RWPE1 (cell line): ENCODE data around the gene BRWD1.

Source experiments
- CTCF ChIA-PET: fragments of 350-600 bp; sonication (Branson Sonifier 250); formaldehyde crosslinking; extraction: SDS; loops from one replicate; lab custom pipeline; 2021; lab: Yijun Ruan, JAX
- POLR2A ChIA-PET: fragments of 400-600 bp; formaldehyde crosslinking; extraction: SDS; loops from one replicate; lab custom pipeline; 2020; ENCODE audit warnings: antibody characterized with exemption; ENCODE audit not compliant: low non-redundant PET; lab: Yijun Ruan, JAX
- DNase-seq: peaks from one replicate; pipeline ENCODE4 v3.0.0; 2012; ENCODE audit warnings: low spot score
- H3K27ac ChIP-seq: fragments of 450-650 bp; 2 replicates; pipeline ENCODE4 v1.5.1; 2017
- CTCF ChIP-seq: fragments of 450-650 bp; conservative IDR thresholded peaks from 2 replicates; pipeline ENCODE4 v1.5.1; 2017; ENCODE audit warnings: low read depth, mild to moderate bottlenecking

BRWD1 gene

DNA sequence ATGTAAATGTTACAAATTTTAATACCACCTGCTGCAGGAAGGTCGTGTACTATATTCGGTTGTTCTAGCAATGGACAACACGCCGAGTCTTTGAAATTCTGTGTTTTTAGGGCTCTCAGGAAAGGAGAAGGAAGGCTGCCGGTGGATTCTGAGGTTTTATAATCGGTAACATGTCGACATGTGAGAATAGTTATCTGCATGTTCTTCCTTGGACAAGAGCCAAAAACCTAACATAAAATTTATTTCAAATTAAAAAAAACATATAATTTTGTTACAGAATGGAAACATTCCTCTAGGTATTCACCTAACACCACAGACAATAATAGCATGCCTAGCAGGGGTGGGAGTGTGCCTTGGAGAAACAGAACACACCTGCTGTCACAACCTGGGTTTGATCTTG, 135.0 kb downstream of the BRWD1 start:
- CTCF ChIA-PET, result no interaction called here
- POLR2A ChIA-PET, result no interaction called here

GRCh38 chr21:39176271-39176709, 137.1 kb downstream of the BRWD1 start:
- CTCF ChIA-PET, result no interaction called here
- POLR2A ChIA-PET, result no interaction called here
- DNase-seq, result no peak
- no peak for TF ChIP-seq CTCF
- no peak overlapping the region for H3K27ac ChIP-seq

More for the DNA sequence above, 135.0 kb downstream of the BRWD1 start:
- no peak for TF ChIP-seq CTCF
- H3K27ac ChIP-seq, result no peak overlapping the region
- DNase-seq, result no peak

GRCh38 chr21:39175665-39176064, 137.8 kb downstream of the BRWD1 start:
- DNase-seq, result no peak
- CTCF ChIA-PET, result no interaction called here
- POLR2A ChIA-PET, result no interaction called here
- TF ChIP-seq CTCF, result no peak
- no peak overlapping the region for H3K27ac ChIP-seq

DNA sequence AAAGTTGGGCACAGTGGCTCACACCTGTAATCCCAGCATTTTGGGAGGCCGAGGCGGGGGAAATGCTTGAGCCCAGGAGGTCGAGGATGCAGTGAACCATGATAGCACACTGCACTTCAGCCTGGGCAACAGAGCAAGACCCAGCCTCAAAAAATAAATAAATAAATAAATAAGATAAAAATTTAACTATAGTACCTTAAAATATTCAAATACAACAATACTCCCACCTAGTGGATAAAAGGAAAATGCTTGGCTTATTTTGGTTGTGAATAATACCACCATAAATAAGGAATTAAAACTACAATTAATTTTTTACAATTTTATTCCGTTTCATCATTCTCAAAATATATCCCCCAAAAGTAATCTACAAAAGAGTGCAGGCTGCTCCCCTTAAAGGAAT, 138.3 kb downstream of the BRWD1 start:
- CTCF ChIA-PET, result interaction anchor here (0.6 to 0.7 kb wide), 3 partner anchors 360 to 1171 kb away, joined by 3 to 5 read pairs (median 3); no protein-coding TSS in a partner anchor
- DNase-seq, result no peak
- no peak; the same call in 1 of the 2 replicates for TF ChIP-seq CTCF
- POLR2A ChIA-PET, result no interaction called here
- no peak overlapping the region for H3K27ac ChIP-seq

GRCh38 chr21:39173716-39174680, 139.4 kb downstream of the BRWD1 start:
- CTCF ChIA-PET, result interaction anchor here (0.6 to 0.7 kb wide), 3 partner anchors 359 to 691 kb away, joined by 3 to 5 read pairs (median 4); no protein-coding TSS in a partner anchor
- no peak overlapping the region for H3K27ac ChIP-seq
- TF ChIP-seq CTCF, result no peak
- no peak for DNase-seq
- POLR2A ChIA-PET, result no interaction called here

DNA sequence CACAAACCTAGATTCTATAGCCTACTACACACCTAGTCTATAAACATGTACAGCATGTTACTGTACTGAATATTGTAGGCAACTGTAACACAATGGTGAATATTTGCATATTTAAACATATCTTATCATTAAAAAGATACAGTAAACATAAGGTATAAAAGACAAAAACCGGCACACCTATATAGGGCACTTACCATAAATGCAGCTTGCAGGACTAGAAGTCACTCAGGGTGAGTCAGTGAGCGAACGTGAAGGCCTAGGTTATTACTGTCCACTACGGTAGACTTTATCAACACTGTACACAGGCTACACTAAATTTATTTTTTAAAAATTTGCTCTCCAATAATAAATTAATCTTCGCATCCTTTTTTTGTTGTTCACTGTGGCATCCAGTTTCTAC, 143.5 kb downstream of the BRWD1 start:
- CTCF ChIA-PET, result no interaction called here
- no peak for DNase-seq
- H3K27ac ChIP-seq, result no peak overlapping the region
- no peak for TF ChIP-seq CTCF
- POLR2A ChIA-PET, result no interaction called here
